SK-N-SH (cell line): ENCODE measurements around the gene CCDC68. TPM values are rescaled to one million over a fixed set of nuclear protein-coding genes. Genes with fewer than 3 reads are reported as not detected.

ENCODE experiments used
- CTCF ChIA-PET: fragments of 300-600, 350-600 bp; formaldehyde crosslinking; extraction: SDS; loops from one replicate; lab custom pipeline; 2021; lab: Yijun Ruan, JAX
- POLR2A ChIA-PET: fragments of 350-600 bp; sonication (Branson Sonifier 250); formaldehyde crosslinking; extraction: SDS; loops from one replicate; lab custom pipeline; 2020; ENCODE audit warnings: antibody characterized with exemption, inconsistent platforms; lab: Yijun Ruan, JAX
- DNase-seq: peaks from one replicate; pipeline ENCODE4 v3.0.0; 2012
- H2AFZ ChIP-seq: fragments of 200-600 bp; sonication (generic); 2 replicates; pipeline ENCODE4 v1.8.1; 2016; ENCODE audit warnings: antibody characterized with exemption, mild to moderate bottlenecking, low read depth
- H3F3A ChIP-seq: fragments of 200-600 bp; sonication (generic); replicated peaks from 2 replicates; pipeline ENCODE3; 2016; ENCODE audit warnings: antibody characterized with exemption, mild to moderate bottlenecking; ENCODE audit not compliant: insufficient read depth
- H3K27ac ChIP-seq, 2 experiments: fragments of 200-500 bp in 1 of 2; fragments of 200-600 bp in 1 of 2; sonication (Bioruptor generic) in 1 of 2; sonication (generic), shearing (Covaris generic) in 1 of 2; 2 replicates each; pipeline versions ENCODE4 v1.5.1 to v1.6.1; 2014 to 2016; ENCODE audit warnings: low read depth in 2 of 2, inconsistent platforms in 1 of 2, low read length in 1 of 2, mild to moderate bottlenecking in 1 of 2, mixed read lengths in 1 of 2
- H3K27me3 ChIP-seq: fragments of 200-600 bp; sonication (generic), shearing (Covaris generic); 2 replicates; pipeline ENCODE4 v1.6.1; 2016; ENCODE audit warnings: mixed run types; ENCODE audit not compliant: insufficient read depth
- H3K36me3 ChIP-seq, 2 experiments: fragments of 200-500 bp in 1 of 2; fragments of 200-600 bp in 1 of 2; sonication (Bioruptor generic) in 1 of 2; sonication (generic) in 1 of 2; replicated peaks in 1 of 2; 2 replicates each; pipeline versions ENCODE3 to v1.5.1; 2014 to 2016; ENCODE audit warnings: low read length in 1 of 2, mild to moderate bottlenecking in 1 of 2; ENCODE audit not compliant: insufficient read depth in 2 of 2, control insufficient read depth in 1 of 2
- H3K4me1 ChIP-seq, 2 experiments: fragments of 200-500 bp in 1 of 2; fragments of 200-600 bp in 1 of 2; sonication (Bioruptor generic) in 1 of 2; sonication (generic), shearing (Covaris generic) in 1 of 2; 2 replicates each; pipeline versions ENCODE4 v1.5.1 to v1.6.1; 2014 to 2016; ENCODE audit warnings: low read depth in 1 of 2, low read length in 1 of 2, mixed run types in 1 of 2; ENCODE audit not compliant: insufficient read depth in 2 of 2, control insufficient read depth in 1 of 2
- H3K4me2 ChIP-seq: fragments of 200-600 bp; sonication (generic), shearing (Covaris generic); 2 replicates; pipeline ENCODE4 v1.6.1; 2017; ENCODE audit warnings: mixed run types
- H3K4me3 ChIP-seq, 2 experiments: fragments of 200-500 bp in 1 of 2; fragments of 200-600 bp in 1 of 2; sonication (Bioruptor generic) in 1 of 2; sonication (generic), shearing (Covaris generic) in 1 of 2; 2 replicates each; pipeline versions ENCODE4 v1.5.1 to v1.8.1; 2014 to 2016; ENCODE audit warnings: low read depth in 2 of 2, inconsistent platforms in 1 of 2, low read length in 1 of 2, mild to moderate bottlenecking in 1 of 2, mixed read lengths in 1 of 2, moderate library complexity in 1 of 2
- H3K79me2 ChIP-seq: fragments of 200-600 bp; sonication (generic); 2 replicates; pipeline ENCODE4 v1.8.1; 2017; ENCODE audit warnings: mild to moderate bottlenecking; ENCODE audit not compliant: insufficient read depth
- H3K9ac ChIP-seq: fragments of 200-600 bp; sonication (generic); 2 replicates; pipeline ENCODE4 v1.6.1; 2017; ENCODE audit warnings: mixed run types
- H3K9me2 ChIP-seq: fragments of 200-600 bp; sonication (generic); 2 replicates; pipeline ENCODE4 v1.6.1; 2017; ENCODE audit warnings: mixed run types
- H3K9me3 ChIP-seq: fragments of 200-600 bp; sonication (generic); 2 replicates; pipeline ENCODE4 v1.6.1; 2017; ENCODE audit warnings: mixed run types, mild to moderate bottlenecking, moderate library complexity
- H4K20me1 ChIP-seq: fragments of 200-600 bp; sonication (generic); 2 replicates; pipeline ENCODE4 v1.6.1; 2017; ENCODE audit warnings: mild to moderate bottlenecking, mixed run types; ENCODE audit not compliant: insufficient read depth
- CTCF ChIP-seq: fragments of 200-600 bp; sonication (generic); IDR thresholded peaks from 2 replicates; pipeline ENCODE4 v1.6.1; 2017; ENCODE audit warnings: antibody characterized with exemption, mild to moderate bottlenecking, moderate library complexity
- EP300 ChIP-seq, 2 experiments: IDR thresholded peaks; 2 replicates each; pipeline versions ENCODE4 v1.4.0 to v1.6.1; 2012; ENCODE audit warnings: borderline replicate concordance in 1 of 2, low read depth in 1 of 2, low read length in 1 of 2
- EZH2phosphoT487 ChIP-seq: fragments of 200-600 bp; sonication (generic); IDR thresholded peaks from 2 replicates; pipeline ENCODE4 v1.6.1; 2017; ENCODE audit warnings: low read depth, mixed run types, mild to moderate bottlenecking, antibody characterized with exemption, moderate library complexity, borderline replicate concordance
- FOSL2 ChIP-seq: IDR thresholded peaks from 2 replicates; pipeline ENCODE4 v1.4.0; 2012; ENCODE audit warnings: low read depth, mild to moderate bottlenecking, moderate library complexity, borderline replicate concordance
- FOXJ3 ChIP-seq: sonication (generic); formaldehyde crosslinking; IDR thresholded peaks from 2 replicates; pipeline ENCODE4 v1.5.1; 2020; ENCODE audit warnings: mild to moderate bottlenecking, missing genetic modification reagents
- GABPA ChIP-seq: IDR thresholded peaks from 2 replicates; pipeline ENCODE4 v1.4.0; 2012; ENCODE audit warnings: low read depth, mild to moderate bottlenecking
- GATA2 ChIP-seq: sonication (generic); formaldehyde crosslinking; IDR thresholded peaks from 2 replicates; pipeline ENCODE4 v1.5.0; 2020; ENCODE audit warnings: mild to moderate bottlenecking, missing genetic modification reagents
- JUND ChIP-seq: IDR thresholded peaks from 2 replicates; pipeline ENCODE4 v1.4.0; 2012
- MAX ChIP-seq: IDR thresholded peaks from 2 replicates; pipeline ENCODE4 v1.4.0; 2012; ENCODE audit warnings: low read depth
- NRF1 ChIP-seq: IDR thresholded peaks from 2 replicates; pipeline ENCODE4 v1.6.1; 2012; ENCODE audit warnings: low read depth, mild to moderate bottlenecking, low read length
- RCOR1 ChIP-seq: fragments of 150-350 bp; IDR thresholded peaks from 2 replicates; pipeline ENCODE4 v1.6.1; 2017; ENCODE audit warnings: antibody characterized with exemption, low read length
- RFX5 ChIP-seq: IDR thresholded peaks from 2 replicates; pipeline ENCODE4 v1.6.1; 2012; ENCODE audit warnings: mild to moderate bottlenecking, improper control_type of control experiment, low read length
- RXRA ChIP-seq: IDR thresholded peaks from 2 replicates; pipeline ENCODE4 v1.4.0; 2012; ENCODE audit warnings: low read depth, mild to moderate bottlenecking, borderline replicate concordance
- SMC3 ChIP-seq: IDR thresholded peaks from 2 replicates; pipeline ENCODE4 v1.6.1; 2012; ENCODE audit warnings: low read depth, low read length, improper control_type of control experiment
- TAF1 ChIP-seq: IDR thresholded peaks from 2 replicates; pipeline ENCODE4 v1.6.1; 2012; ENCODE audit warnings: low read depth, mild to moderate bottlenecking, low read length, moderate library complexity, borderline replicate concordance
- USF1 ChIP-seq: IDR thresholded peaks from 2 replicates; pipeline ENCODE4 v1.4.0; 2012; ENCODE audit warnings: low read depth, borderline replicate concordance
- YY1 ChIP-seq: IDR thresholded peaks from 2 replicates; pipeline ENCODE4 v1.4.0; 2012; ENCODE audit warnings: low read depth, mild to moderate bottlenecking
- ZBTB33 ChIP-seq: IDR thresholded peaks from 2 replicates; pipeline ENCODE4 v1.4.0; 2012; ENCODE audit warnings: low read depth, borderline replicate concordance
- WGBS: methylation state at CpG from one replicate; pipeline ENCODE4 v1.1.6; 2017; ENCODE audit warnings: low lambda C conversion rate; 5-methylcytosine and 5-hydroxymethylcytosine counted together
- polyA plus RNA-seq, 3 experiments: library from polyadenylated mRNA; depleted of rRNA; stranded (reverse); fragments of >200 nt; gene quantifications; 2 replicates each; pipeline ENCODE4 v1.2.3, GENCODE V29; 2012

The CCDC68 gene
- polyA plus RNA-seq, 1 of the 3 experiments (the other 2 are of a cell fraction): not detected

- CTCF ChIA-PET: interaction anchor here (1.3 to 1.4 kb wide), 2 partner anchors 14 to 31 kb away, joined by 3 read pairs; no protein-coding TSS in a partner anchor
- peaks cover 0 to 13% of the 10 kb centered on the region in 2 experiments; a peak in 2 of 4 replicates for H3K4me1 ChIP-seq
- no peaks in the 10 kb centered on the region for H3K9me3 ChIP-seq
- H2AFZ ChIP-seq: no peak overlapping the region
- H4K20me1 ChIP-seq: no peaks in the 10 kb centered on the region
- no peaks in the 10 kb centered on the region for H3K79me2 ChIP-seq
- no peak overlapping the region for H3K4me3 ChIP-seq
- H3F3A ChIP-seq: no peaks in the 10 kb centered on the region
- H3K27me3 ChIP-seq: no peaks in the 10 kb centered on the region
- TF ChIP-seq NRF1: no peak
- TF ChIP-seq JUND: no peak
- no peak for TF ChIP-seq USF1
- no peak for TF ChIP-seq GABPA
- no peak for TF ChIP-seq CTCF
- TF ChIP-seq FOSL2: no peak
- no peak for TF ChIP-seq SMC3
- TF ChIP-seq FOXJ3 (CRISPR knock-in tag): no peak
- TF ChIP-seq RCOR1: no peak
- no peak for TF ChIP-seq MAX
- TF ChIP-seq EZH2phosphoT487: no peak
- no peak for TF ChIP-seq YY1
- TF ChIP-seq EP300 (IDR thresholded peaks at IDR 0.05; ENCODE audit: borderline replicate concordance in 1 of 2, low read depth in 1 of 2, low read length in 1 of 2): no peak
- TF ChIP-seq GATA2 (CRISPR knock-in tag): no peak
- TF ChIP-seq ZBTB33: no peak
- no peak for TF ChIP-seq RFX5
- TF ChIP-seq RXRA: no peak
- TF ChIP-seq TAF1: no peak
- TF ChIP-seq, all 33 proteins: peak for 0
- POLR2A ChIA-PET: no interaction called here
- Histone ChIP-seq H3K9ac (no peak overlapping the region), H3K36me3 (no peaks in the 10 kb centered on the region), H3K9me2 (no peaks in the 10 kb centered on the region), H3K4me2 (no peak overlapping the region), H3K27ac (no peak overlapping the region)
- no peak for DNase-seq
- 88% methylated on average over 4 of the region's 4 CpGs for WGBS
Observed at GRCh38 chr18:54882318-54882717, 76.9 kb downstream of the CCDC68 start.
